ENCODE data around the gene PPP1CC.

DNA sequence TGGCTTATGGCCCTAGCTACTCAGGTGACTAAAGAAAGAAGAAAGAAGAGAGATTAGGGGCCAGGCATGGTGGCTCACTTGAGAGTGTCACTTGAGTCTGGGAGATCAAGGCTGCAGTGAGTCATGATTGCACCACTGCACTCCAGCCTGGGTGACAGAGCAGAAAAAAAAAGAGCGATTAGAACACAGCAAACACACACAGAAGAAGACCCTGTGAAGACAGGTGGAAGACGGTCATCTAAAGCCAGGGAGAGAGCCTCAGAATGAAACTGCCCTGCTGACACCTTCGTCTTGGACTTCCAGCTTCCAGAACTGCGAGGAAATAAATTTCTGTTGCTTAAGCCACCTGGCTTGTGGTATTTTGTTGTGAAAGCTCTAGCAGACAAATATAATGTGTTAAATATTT lies 17.5 kb upstream of the PPP1CC start:
- TF ChIP-seq, protein P1, sequence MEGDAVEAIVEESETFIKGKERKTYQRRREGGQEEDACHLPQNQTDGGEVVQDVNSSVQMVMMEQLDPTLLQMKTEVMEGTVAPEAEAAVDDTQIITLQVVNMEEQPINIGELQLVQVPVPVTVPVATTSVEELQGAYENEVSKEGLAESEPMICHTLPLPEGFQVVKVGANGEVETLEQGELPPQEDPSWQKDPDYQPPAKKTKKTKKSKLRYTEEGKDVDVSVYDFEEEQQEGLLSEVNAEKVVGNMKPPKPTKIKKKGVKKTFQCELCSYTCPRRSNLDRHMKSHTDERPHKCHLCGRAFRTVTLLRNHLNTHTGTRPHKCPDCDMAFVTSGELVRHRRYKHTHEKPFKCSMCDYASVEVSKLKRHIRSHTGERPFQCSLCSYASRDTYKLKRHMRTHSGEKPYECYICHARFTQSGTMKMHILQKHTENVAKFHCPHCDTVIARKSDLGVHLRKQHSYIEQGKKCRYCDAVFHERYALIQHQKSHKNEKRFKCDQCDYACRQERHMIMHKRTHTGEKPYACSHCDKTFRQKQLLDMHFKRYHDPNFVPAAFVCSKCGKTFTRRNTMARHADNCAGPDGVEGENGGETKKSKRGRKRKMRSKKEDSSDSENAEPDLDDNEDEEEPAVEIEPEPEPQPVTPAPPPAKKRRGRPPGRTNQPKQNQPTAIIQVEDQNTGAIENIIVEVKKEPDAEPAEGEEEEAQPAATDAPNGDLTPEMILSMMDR (IDR thresholded peaks at IDR 0.05) = no peak
- no peak for TF ChIP-seq POLR2A (IDR thresholded peaks at IDR 0.05)

Measured in testis (tissue), 2 donors.